ENCODE data around the gene CDC16. TPM values are rescaled to one million over a fixed set of nuclear protein-coding genes. Genes with fewer than 3 reads are reported as not detected.

CDC16 gene
- total and polyA plus RNA-seq, 9 of the 15 experiments (the other 6 are each of a cell fraction or from before 2014, with no cell fraction given): 23.2 to 102 (median 51.6) TPM

DNA sequence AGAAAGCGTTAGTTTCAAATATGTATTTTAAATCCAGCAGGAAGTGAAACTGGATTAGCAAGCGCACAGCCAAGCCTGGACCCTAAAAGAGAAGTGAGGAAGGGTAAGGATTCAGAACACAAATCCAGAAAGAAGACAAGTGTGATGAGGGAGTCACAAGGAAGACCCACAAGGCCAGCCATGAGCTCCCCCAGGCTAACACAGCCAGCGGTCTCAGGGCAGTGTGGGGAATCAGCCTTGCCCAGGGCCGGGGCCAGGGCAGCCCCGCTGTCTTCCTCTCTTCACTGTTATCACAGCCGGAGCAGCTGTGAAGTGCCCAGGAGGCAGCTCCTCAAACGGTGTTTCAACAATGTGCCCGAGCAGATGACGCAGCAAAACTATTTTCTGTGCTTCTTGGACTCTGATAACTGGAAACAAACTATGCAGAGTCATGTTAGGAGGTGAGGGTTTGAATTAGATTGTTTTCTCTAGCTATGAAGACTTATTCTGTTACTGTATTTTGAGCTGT, 12.2 kb upstream of the CDC16 start (continued):
- TF ChIP-seq ATF4 (CRISPR knock-in tag; IDR thresholded peaks at IDR 0.05) (peak; percentile 34; the same call in 1 of the 2 replicates), NELFE (IDR thresholded peaks at IDR 0.05; ENCODE audit: insufficient read depth, insufficient read length) (no peak), MYNN (IDR thresholded peaks at IDR 0.05) (peak; percentile 94), MYNN (CRISPR knock-in tag; IDR thresholded peaks at IDR 0.05) (no peak), ILK (tag; IDR thresholded peaks at IDR 0.05; ENCODE audit: borderline replicate concordance, low read depth) (no peak), RBM25 (IDR thresholded peaks at IDR 0.05; ENCODE audit: low read depth, low read length, severe bottlenecking) (no peak), L3MBTL2 (IDR thresholded peaks at IDR 0.05) (peak; percentile 92), ZNF589 (CRISPR knock-in tag; IDR thresholded peaks at IDR 0.05; ENCODE audit: low read depth) (peak; percentile 40; the same call in 1 of the 2 replicates), ZFP1 (CRISPR knock-in tag; IDR thresholded peaks at IDR 0.05) (no peak), POLR2B (IDR thresholded peaks at IDR 0.05; ENCODE audit: low read depth, partially characterized antibody) (no peak), ZNF253 (CRISPR knock-in tag; conservative IDR thresholded peaks at IDR 0.05) (no peak), ZNF583 (CRISPR knock-in tag; IDR thresholded peaks at IDR 0.05) (0 out of 2 replicates have a peak, but pooled peaks have one; percentile 75), MED1 (CRISPR knock-in tag; IDR thresholded peaks at IDR 0.05; ENCODE audit: borderline replicate concordance) (no peak), MCM3 (IDR thresholded peaks at IDR 0.05) (no peak), NONO (IDR thresholded peaks at IDR 0.05; ENCODE audit: low read depth in 2 of 2, low read length in 1 of 2) (0 out of 4 replicates have a peak, but pooled peaks of 1 of the 2 experiments have one; percentile 18), SPI1 (IDR thresholded peaks at IDR 0.05; ENCODE audit: borderline replicate concordance, low read depth, low read length) (no peak), ZNF77 (CRISPR knock-in tag; IDR thresholded peaks at IDR 0.05) (no peak), KLF16 (IDR thresholded peaks at IDR 0.05) (peak; percentile 57; the same call in 1 of the 2 replicates)
- TF ChIP-seq, protein P1, sequence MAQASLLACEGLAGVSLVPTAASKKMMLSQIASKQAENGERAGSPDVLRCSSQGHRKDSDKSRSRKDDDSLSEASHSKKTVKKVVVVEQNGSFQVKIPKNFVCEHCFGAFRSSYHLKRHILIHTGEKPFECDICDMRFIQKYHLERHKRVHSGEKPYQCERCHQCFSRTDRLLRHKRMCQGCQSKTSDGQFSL (CRISPR knock-in tag; IDR thresholded peaks at IDR 0.05): no peak
- TF ChIP-seq, protein P1 (tag; IDR thresholded peaks at IDR 0.05): no peak
- TF ChIP-seq, protein P2, sequence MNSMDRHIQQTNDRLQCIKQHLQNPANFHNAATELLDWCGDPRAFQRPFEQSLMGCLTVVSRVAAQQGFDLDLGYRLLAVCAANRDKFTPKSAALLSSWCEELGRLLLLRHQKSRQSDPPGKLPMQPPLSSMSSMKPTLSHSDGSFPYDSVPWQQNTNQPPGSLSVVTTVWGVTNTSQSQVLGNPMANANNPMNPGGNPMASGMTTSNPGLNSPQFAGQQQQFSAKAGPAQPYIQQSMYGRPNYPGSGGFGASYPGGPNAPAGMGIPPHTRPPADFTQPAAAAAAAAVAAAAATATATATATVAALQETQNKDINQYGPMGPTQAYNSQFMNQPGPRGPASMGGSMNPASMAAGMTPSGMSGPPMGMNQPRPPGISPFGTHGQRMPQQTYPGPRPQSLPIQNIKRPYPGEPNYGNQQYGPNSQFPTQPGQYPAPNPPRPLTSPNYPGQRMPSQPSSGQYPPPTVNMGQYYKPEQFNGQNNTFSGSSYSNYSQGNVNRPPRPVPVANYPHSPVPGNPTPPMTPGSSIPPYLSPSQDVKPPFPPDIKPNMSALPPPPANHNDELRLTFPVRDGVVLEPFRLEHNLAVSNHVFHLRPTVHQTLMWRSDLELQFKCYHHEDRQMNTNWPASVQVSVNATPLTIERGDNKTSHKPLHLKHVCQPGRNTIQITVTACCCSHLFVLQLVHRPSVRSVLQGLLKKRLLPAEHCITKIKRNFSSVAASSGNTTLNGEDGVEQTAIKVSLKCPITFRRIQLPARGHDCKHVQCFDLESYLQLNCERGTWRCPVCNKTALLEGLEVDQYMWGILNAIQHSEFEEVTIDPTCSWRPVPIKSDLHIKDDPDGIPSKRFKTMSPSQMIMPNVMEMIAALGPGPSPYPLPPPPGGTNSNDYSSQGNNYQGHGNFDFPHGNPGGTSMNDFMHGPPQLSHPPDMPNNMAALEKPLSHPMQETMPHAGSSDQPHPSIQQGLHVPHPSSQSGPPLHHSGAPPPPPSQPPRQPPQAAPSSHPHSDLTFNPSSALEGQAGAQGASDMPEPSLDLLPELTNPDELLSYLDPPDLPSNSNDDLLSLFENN (IDR thresholded peaks at IDR 0.05; ENCODE audit: low read depth in 2 of 2, low read length in 2 of 2): 0 out of 4 replicates have a peak, but pooled peaks of 1 of the 2 experiments have one; percentile 35
- TF ChIP-seq, protein P3, sequence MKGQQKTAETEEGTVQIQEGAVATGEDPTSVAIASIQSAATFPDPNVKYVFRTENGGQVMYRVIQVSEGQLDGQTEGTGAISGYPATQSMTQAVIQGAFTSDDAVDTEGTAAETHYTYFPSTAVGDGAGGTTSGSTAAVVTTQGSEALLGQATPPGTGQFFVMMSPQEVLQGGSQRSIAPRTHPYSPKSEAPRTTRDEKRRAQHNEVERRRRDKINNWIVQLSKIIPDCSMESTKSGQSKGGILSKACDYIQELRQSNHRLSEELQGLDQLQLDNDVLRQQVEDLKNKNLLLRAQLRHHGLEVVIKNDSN (CRISPR knock-in tag; IDR thresholded peaks at IDR 0.05): no peak
- TF ChIP-seq, protein P4, sequence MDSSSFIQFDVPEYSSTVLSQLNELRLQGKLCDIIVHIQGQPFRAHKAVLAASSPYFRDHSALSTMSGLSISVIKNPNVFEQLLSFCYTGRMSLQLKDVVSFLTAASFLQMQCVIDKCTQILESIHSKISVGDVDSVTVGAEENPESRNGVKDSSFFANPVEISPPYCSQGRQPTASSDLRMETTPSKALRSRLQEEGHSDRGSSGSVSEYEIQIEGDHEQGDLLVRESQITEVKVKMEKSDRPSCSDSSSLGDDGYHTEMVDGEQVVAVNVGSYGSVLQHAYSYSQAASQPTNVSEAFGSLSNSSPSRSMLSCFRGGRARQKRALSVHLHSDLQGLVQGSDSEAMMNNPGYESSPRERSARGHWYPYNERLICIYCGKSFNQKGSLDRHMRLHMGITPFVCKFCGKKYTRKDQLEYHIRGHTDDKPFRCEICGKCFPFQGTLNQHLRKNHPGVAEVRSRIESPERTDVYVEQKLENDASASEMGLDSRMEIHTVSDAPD (CRISPR knock-in tag; IDR thresholded peaks at IDR 0.05): no peak
